ENCODE data around the gene CCDC88C. TPM values are rescaled to one million over a fixed set of nuclear protein-coding genes. Genes with fewer than 3 reads are reported as not detected.

The CCDC88C gene
- total and polyA plus RNA-seq, 3 donors from 2014 or later: 36.5 to 51.3 (median 47.4) TPM

DNA sequence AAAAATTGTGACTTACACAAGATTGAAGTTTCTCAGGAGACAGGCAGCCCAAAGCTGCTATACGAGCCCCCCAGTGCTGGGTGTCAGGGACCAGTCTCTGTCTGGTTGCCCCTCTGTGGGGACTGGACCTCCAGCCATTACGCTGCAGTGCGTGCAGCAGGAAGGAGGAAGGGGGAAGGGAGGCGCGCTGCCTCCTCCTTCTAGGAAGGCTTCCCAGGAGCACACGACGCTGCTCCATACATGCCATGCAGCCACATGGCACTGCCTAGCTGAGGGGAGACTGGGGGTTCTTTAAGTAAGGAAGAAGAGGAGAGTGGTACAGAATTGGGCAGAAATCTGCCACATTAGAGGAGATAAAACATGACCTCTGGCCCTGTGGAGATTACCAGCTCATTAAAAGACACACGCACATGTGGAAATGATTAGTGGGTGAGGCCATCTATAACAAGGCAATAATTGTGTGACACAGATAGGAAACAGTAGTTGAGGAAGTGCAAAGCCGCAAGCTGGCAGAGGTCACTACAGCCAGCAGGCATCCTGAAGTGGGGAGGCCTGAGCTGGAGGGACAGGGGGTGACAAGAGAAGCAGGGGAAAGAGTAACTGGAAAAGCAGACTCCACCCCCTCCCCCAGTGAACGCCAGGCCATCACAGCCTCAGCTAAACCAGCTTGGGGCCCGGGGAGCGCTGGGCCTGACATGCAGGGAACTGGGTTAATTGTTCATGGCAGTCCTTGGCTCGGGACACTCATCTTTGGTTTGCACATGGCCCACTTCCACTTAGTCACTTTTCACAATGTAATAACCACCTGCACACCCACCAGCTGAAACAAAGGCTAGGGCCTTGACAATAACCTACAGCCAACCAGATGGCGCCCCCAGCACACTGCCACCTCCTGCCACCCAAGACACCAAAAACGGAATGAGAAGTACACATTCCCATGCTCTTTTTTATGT is 39.6 kb downstream of the CCDC88C start:
- no peaks in the 10 kb centered on the region for H3K9me3 ChIP-seq
- H3K4me3 ChIP-seq: no peak overlapping the region
- no peak for TF ChIP-seq POLR2A (IDR thresholded peaks at IDR 0.05)
- TF ChIP-seq CTCF (IDR thresholded peaks at IDR 0.05): no peak
- H3K27me3 ChIP-seq: no peaks in the 10 kb centered on the region
- no peak overlapping the region for H3K27ac ChIP-seq
- H3K36me3 ChIP-seq (ENCODE audit: low read depth, missing control alignments): no peaks in the 10 kb centered on the region
- intact Hi-C loops (cut with DNase I; ENCODE audit: low total_unique reads): no loop called here
- DNase-seq: no peak
- WGBS, 2 donors: 77 to 81% methylated on average over 15 of the region's 15 CpGs
- peaks cover 23% of the 10 kb centered on the region for H3K4me1 ChIP-seq

DNA sequence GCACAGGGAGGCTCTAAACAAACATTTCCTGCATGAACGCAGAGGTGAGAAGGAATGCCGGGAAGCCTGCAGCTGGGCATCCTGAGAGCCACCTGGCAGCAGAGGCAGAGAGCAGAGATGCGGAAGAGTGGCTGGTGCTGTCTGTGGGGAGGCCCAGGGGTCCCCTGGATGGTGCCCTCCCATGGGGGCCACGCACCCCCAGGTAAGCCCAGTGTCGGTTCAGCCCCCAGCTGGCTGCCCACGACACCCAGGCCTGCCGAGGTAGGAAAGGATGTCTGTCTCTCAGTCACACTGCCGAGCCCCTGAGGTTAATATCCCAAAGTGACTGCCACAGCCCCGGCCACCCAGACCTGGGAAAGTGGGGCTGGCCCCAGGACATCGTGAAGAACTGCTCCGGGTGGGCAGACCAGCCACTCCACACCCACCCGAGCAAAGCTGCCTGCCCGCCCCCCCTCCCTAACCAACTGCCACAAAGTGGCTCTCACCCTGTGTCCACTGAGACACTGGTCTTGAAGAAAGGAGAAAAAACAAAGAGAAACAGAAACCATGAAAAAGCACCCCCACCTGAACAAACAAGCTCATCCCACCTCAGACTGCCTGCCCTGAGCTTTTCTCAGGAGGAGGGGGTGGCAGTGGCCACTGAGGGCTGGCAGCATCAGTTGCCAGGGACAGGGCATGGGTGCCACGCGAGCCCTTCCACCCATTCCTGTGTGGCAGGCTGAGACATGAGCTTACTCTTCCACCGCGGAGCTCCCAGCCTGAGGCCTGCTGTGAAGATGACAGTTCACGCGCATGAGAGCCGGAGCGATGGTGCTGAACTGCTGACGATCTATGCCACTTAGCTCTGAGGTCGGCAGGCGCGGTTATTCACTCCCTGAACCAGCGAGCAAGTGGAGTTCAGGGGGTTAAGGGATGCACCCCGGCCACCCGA is 40.8 kb downstream of the CCDC88C start:
- no peaks in the 10 kb centered on the region for H3K9me3 ChIP-seq
- WGBS, 2 donors: 89 to 94% methylated on average over 17 to 28 of the region's 28 CpGs
- intact Hi-C loops (cut with DNase I; ENCODE audit: low total_unique reads): no loop called here
- H3K36me3 ChIP-seq (ENCODE audit: low read depth, missing control alignments): no peaks in the 10 kb centered on the region
- TF ChIP-seq CTCF (IDR thresholded peaks at IDR 0.05): no peak
- no peak for TF ChIP-seq POLR2A (IDR thresholded peaks at IDR 0.05)
- DNase-seq: no peak
- no peak overlapping the region for H3K4me3 ChIP-seq
- H3K27ac ChIP-seq: no peak overlapping the region
- H3K4me1 ChIP-seq: peaks cover 26% of the 10 kb centered on the region
- no peaks in the 10 kb centered on the region for H3K27me3 ChIP-seq

- H3K9me3 ChIP-seq: no peaks in the 10 kb centered on the region
- TF ChIP-seq POLR2A (IDR thresholded peaks at IDR 0.05): no peak
- TF ChIP-seq CTCF (IDR thresholded peaks at IDR 0.05): no peak
- no peak for DNase-seq
- H3K4me1 ChIP-seq: peaks cover 26% of the 10 kb centered on the region
- intact Hi-C loops (cut with DNase I; ENCODE audit: low total_unique reads): no loop called here
- 96 to 98% methylated on average over 20 to 24 of the region's 25 CpGs for WGBS, 2 donors
- no peaks in the 10 kb centered on the region for H3K36me3 ChIP-seq (ENCODE audit: low read depth, missing control alignments)
- no peak overlapping the region for H3K4me3 ChIP-seq
- no peak overlapping the region for H3K27ac ChIP-seq
- no peaks in the 10 kb centered on the region for H3K27me3 ChIP-seq
These were observed 41.7 kb downstream of the CCDC88C start for GRCh38 chr14:91375720-91376452.

DNA sequence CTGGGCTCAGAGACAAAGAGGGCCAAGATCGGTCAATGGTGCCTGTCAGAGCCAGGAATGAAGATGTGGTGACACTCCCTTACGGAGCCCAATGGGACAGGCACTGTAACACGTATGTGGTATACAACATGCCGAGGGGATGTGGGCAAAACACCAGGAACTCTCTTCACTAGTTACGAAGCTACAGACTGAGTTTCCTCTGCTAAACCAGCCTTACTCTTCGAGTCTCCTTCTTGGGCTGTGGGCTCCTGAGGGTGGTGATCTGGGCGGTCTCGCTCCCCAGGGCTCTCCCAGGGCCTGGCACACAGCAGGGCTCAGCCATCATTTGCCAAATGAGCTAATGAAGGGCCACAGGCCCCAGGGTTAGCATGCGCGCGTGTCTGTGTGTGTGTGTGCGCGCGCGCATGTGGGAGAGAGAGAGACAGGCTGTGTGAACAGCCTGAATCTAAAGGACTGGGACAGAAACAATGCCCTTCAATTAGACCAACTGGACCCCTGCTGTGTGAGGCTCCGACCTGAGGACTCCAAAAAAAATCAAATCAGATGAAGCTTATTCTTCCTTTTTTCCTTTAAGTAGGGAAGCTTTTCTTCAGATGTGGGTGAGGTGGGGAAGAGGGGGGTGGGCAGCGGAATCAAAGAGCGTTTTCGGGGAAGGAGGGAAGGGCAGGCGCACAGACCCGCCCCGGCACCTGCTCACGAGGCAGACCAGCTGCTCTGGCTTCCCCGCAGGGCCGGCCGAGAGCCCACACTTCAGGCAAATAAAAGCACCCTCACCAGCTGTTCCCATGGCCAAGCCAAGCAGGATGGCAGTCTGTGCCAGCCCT is 42.5 kb downstream of the CCDC88C start:
- intact Hi-C loops (cut with DNase I; ENCODE audit: low total_unique reads): no loop called here
- Histone ChIP-seq H3K4me1 (peaks cover 25% of the 10 kb centered on the region), H3K4me3 (no peak overlapping the region), H3K36me3 (ENCODE audit: low read depth, missing control alignments) (no peaks in the 10 kb centered on the region), H3K27me3 (no peaks in the 10 kb centered on the region), H3K27ac (no peak overlapping the region), H3K9me3 (no peaks in the 10 kb centered on the region)
- 92 to 95% methylated on average over 25 to 26 of the region's 26 CpGs for WGBS, 2 donors
- DNase-seq: no peak
- no peak for TF ChIP-seq CTCF (IDR thresholded peaks at IDR 0.05)
- no peak for TF ChIP-seq POLR2A (IDR thresholded peaks at IDR 0.05)
